ENCODE measurements around the gene PWWP3B.
"Not testable (repeated sequence)": the region's sequence is repeated elsewhere in the genome, so short reads cannot be mapped to it uniquely, and the experiment has no call there.

PWWP3B gene

DNA sequence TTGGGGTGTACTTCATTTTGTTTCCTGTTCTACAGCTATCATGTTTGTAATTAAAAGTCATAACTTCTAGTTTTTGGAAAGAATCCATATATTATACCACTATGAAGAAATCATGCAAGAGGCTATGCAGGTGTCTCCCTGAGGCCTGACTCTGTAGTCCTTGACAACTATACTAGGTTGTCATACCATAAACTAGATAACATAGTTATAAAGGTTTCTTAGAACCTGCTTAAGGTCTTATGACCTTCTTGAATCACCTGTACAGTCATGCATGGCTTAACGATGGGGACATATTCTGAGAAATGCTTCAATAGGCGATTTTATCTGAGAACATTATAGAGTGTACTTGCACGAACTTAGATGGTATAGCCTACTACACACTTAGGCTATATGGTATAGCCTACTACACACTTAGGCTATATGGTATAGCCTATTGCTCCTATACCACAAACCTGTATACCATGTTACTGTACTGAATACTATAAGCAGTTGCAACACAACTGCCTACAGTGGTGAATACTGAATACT is 3.3 kb downstream of the PWWP3B start:
- DNase-seq (ENCODE audit: extremely low read depth, low read depth): no peak
- no peak overlapping the region for H3K4me3 ChIP-seq (replicated peaks; ENCODE audit: low read depth, low read length)
- TF ChIP-seq, protein P1, sequence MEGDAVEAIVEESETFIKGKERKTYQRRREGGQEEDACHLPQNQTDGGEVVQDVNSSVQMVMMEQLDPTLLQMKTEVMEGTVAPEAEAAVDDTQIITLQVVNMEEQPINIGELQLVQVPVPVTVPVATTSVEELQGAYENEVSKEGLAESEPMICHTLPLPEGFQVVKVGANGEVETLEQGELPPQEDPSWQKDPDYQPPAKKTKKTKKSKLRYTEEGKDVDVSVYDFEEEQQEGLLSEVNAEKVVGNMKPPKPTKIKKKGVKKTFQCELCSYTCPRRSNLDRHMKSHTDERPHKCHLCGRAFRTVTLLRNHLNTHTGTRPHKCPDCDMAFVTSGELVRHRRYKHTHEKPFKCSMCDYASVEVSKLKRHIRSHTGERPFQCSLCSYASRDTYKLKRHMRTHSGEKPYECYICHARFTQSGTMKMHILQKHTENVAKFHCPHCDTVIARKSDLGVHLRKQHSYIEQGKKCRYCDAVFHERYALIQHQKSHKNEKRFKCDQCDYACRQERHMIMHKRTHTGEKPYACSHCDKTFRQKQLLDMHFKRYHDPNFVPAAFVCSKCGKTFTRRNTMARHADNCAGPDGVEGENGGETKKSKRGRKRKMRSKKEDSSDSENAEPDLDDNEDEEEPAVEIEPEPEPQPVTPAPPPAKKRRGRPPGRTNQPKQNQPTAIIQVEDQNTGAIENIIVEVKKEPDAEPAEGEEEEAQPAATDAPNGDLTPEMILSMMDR (IDR thresholded peaks at IDR 0.05; ENCODE audit: low read depth, low read length, missing control alignments): no peak

DNA sequence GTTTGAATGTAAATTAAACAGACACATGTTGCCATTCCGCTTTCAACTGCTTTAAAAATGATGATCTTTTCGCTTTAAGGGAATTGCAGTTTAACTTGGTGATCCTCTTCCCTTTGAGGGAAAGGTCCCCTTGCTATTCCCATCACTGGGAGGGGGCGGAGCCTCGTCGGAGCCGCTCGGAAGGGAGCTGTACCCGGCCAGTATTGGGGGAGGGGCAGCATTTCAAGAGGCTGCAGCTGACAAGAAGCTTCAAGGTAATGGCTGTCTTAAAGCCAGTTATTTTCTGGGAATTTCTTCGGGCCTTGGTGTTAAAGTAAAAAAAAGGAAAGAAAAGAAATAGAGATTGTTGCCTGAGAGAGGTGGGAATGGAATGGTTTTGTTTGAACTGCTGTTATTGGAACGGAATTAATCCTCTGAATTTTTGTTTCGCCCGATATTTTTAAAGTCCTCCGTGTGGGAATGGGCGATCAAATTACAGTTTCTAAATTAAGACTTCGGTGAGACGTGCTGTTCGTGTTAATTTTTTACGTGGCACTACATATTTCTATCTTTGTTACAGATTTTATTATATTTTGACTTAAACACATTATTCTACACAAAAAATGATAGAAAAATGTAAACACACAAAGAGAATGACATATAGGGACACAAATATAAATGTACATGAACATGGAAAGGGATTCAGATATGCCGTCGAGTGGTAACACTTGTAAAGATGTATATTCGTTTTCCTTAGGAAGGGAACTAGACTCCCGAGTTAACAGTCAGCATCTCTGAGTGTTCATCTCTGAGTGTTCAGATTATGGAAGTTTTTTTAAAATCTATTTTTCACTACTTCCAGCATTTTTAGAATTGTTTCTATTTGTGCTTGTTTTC is 9.2 kb downstream of the PWWP3B start:
- TF ChIP-seq, protein P1 (IDR thresholded peaks at IDR 0.05; ENCODE audit: low read depth, low read length, missing control alignments): no peak
- no peak for DNase-seq (ENCODE audit: extremely low read depth, low read depth)
- H3K4me3 ChIP-seq (replicated peaks; ENCODE audit: low read depth, low read length): no peak overlapping the region

DNA sequence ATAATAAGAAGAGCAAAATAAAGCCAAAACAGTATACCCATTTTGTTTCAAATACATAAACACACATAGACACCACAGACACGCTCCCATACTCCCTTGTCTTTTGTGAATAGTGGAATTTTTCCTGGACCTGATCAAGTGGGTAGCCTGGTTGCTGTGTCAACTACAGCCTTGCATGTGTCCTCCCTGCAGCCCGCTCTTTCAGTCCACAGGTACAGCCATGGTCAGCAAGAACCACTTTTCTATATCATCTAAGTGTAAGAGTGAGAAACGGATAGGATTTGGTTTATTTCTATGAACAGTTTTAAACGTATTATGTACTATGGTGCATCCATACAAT is 9.8 kb downstream of the PWWP3B start:
- no peak for DNase-seq (ENCODE audit: extremely low read depth, low read depth)
- no peak overlapping the region for H3K4me3 ChIP-seq (replicated peaks; ENCODE audit: low read depth, low read length)
- TF ChIP-seq, protein P1 (IDR thresholded peaks at IDR 0.05; ENCODE audit: low read depth, low read length, missing control alignments): no peak

DNA sequence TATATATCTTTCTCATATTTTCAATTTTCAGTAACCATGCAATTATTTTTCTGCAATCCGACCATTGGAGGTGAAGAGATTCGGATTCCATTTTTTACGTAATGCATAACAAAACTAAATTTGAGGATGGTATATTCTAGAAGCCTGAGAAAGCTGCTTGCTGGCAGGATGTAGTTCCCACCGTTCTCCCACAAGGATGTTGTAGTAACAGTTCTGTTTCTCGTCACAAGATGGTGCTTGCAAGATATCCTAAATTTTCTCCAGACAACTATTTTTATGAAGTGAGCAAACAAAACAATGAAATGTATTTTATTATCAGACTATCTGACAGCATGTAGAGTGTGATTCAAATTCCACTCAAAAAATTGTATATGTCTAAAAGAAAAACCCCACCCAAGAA is 10.7 kb downstream of the PWWP3B start:
- TF ChIP-seq, protein P1 (IDR thresholded peaks at IDR 0.05; ENCODE audit: low read depth, low read length, missing control alignments): no peak
- H3K4me3 ChIP-seq (replicated peaks; ENCODE audit: low read depth, low read length): no peak overlapping the region
- DNase-seq (ENCODE audit: extremely low read depth, low read depth): no peak

- not testable (repeated sequence) for DNase-seq (ENCODE audit: extremely low read depth, low read depth); H3K4me3 ChIP-seq (replicated peaks; ENCODE audit: low read depth, low read length)
Measured at GRCh38 chrX:106183685-106184084, 15.6 kb downstream of the PWWP3B start.

- DNase-seq (ENCODE audit: extremely low read depth, low read depth): no peak
- no peak overlapping the region for H3K4me3 ChIP-seq (replicated peaks; ENCODE audit: low read depth, low read length)
- TF ChIP-seq, protein P1 (IDR thresholded peaks at IDR 0.05; ENCODE audit: low read depth, low read length, missing control alignments): no peak
Measured at GRCh38 chrX:106201502-106202178, 33.5 kb downstream of the PWWP3B start.

GRCh38 chrX:106203315-106203714 is 35.2 kb downstream of the PWWP3B start:
- TF ChIP-seq, protein P1 (IDR thresholded peaks at IDR 0.05; ENCODE audit: low read depth, low read length, missing control alignments): no peak
- DNase-seq (ENCODE audit: extremely low read depth, low read depth): no peak
- H3K4me3 ChIP-seq (replicated peaks; ENCODE audit: low read depth, low read length): no peak overlapping the region

All from HFF-Myc (cell line).